ENCODE measurements around the gene KANSL1.

The KANSL1 gene

DNA sequence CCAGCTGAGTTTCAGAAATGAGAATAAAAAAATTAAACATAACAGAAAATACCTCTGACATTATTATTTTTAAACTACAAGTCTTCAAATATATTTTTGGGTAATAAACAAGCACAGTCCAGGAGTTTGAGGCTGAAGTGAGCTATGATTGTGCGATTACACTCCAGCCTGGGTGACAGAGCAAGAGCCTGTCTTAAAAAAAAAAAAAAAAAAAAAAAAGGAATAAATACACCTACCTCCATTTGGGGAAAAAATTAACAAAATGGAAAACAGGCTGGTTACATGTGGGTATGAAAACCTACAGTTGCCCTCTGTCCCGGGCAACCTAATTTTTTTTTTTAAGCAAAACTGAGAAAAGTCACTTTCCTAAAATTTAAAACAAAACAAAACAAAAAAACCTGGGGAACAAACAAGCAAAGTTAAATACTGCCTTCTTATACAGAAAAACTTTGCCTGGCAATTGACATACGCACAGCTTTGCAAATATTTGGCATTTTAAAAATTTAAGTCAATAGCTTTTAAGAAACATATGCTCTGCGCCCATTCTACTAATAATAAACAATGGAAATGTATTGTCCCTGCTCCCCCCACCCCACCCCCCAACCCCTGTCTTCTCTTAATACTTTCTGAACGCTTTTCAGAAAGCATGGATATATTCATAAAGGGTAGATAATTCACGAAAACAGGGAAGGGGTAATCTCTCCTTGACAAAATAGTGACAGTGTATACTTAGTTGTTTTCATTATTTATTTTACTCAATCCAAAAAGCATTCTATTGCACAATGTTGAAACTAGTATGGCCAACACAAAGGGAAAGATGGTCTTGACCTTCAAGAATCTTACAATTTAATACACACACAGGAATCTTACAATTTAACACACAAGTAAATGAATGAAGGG is 112.9 kb downstream of the KANSL1 start:
- DNase-seq (ENCODE audit: low read depth): no peak

DNA sequence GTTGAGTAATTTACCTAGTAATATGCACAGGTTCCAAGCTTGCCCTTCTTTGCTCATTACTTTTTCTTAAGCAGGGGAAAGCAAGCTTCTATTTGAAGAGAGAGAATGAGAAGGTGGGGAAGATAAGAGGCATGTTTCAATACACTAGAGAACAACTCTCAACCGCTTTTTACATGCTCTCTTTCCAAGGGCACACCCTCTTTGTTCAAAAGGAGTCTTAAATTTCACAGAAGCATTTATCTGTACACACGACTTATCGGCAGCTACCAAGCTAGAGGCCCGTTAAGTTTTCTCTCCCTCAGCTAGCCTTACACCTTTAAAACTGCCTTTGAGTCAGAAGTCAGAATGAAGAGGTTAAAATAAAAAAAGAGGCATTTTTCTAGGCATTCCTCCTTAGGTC is 114.6 kb downstream of the KANSL1 start:
- no peak for DNase-seq (ENCODE audit: low read depth)

DNA sequence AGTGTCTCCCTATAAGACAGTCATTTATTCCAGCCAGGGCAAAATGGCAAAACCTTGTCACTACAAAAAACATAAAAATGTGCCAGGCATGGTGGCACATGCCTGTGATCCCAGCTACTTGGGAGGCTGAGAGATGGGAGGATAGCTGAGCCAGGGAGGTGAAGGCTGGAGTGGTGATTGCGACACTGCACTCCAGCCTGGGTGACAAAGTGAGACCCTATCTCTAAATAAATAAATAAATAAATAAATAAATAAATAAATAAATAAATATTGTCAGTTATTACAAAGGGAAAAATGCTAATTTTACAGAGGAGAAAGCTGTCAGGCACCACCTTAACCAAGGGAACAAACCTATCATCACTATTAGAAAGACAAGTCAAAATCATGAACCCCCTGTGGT is 118.7 kb downstream of the KANSL1 start:
- no peak for DNase-seq (ENCODE audit: low read depth)

DNA sequence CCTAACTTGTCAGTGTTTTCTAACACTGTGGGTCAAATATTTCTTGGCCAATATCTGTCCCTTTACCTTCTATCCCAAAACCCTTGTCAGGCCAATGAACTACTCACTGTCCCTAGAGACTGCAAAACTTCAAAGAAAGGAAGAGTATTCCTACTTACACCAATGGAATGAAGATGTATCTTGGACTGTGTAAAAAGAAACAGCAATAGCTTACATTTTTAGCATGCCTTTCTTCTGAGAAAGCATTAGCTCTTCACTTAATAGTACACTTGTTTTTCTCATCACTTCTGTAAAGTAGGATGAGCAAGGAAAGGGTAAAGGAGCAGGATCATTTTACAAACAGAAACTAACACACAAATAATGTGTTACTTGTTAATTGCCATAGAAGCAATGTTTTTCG is 120.2 kb downstream of the KANSL1 start:
- no peak for DNase-seq (ENCODE audit: low read depth)

DNA sequence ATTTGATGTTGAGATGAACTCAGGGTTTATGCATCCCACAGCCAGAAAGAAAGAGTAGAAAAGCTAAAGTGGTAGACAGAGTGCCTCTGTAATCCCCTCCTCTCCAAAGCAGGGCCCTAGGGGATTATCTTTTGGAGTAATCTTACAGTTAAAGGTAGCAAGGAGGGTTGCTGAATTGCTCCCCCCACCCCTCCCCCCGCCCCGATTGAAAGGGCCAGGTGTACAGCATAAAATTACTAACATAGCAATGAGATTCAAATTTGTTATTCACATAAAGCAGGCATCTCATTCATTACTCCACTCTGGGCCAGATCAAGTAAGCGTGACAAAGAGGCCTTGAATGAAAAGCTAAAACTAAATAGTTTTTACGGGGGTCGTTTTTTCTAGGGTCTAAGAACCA is 121.4 kb downstream of the KANSL1 start:
- DNase-seq (ENCODE audit: low read depth): no peak

DNA sequence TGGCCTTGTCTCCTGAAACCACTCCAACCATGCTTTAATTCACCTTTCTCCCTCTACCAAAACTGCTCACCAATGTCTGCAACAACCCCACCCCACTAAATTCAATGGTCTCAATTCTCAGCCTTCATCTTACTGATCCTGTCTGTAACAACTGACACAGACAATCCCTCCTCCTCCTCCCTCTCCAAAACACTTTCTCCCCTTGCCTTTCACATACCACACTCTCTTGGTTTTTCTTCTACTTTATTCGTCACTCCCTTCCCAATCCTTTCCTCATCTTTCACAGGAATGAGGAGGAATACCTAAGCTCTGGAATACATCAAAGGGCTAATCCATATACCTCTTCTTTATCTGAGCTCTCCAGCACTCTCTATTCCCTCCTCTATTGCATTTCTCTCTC is 128.8 kb downstream of the KANSL1 start:
- DNase-seq (ENCODE audit: low read depth): no peak

DNA sequence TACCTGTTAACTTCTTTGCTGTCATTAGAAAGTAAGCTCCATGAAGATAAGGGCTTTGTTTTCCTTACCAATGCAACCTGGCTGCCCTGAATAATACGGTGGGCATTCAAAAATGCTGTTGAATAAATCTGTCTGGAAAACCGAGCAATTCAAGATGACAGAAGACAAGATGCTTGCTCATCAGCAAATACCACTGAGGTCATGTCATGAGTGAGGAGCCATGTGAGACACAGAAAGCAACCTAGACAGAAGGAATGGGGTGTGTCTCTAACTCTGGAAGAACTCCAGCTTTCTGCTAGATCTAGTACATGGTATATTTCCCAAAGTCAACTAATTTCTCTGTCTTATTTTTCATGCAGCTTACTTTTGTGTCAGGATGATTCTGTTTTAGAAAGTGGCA is 130.0 kb downstream of the KANSL1 start:
- no peak for DNase-seq (ENCODE audit: low read depth)

DNA sequence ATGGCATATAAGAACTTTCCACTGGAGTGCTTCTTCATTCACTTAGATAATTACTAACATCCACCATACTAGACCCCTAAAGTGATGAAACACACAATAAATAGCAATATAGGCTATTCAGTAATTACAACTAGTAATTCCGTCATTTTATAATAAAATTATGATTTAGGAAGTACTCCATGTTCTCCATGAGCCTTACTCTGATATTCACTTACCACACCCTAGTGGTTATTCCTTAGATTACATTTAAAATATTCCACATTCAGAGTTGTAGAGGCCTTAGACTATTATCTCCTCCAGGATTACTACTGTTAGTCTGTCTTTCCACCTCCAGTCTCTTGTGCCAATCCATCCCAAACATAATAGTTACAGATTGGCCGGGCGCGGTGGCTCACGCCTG is 131.8 kb downstream of the KANSL1 start:
- DNase-seq (ENCODE audit: low read depth): no peak

DNA sequence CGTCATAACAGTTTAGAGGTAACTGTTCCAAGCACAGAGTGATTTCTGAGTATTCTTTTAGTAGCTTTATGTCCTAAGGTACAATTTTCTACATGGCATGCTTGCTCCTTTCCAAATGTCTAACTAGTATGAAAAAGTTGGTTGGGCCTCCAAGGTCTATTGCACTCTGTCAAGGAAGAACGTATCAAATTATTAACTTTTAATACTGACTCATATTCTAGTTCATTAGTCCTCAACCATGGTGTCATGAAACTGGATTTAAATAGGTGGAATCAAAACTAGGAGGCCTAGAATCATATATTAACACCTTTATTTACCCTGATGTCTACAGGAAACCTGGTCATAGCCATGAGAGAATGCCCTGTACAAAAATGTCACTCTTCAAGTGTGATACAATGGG is 132.8 kb downstream of the KANSL1 start:
- DNase-seq (ENCODE audit: low read depth): no peak

DNA sequence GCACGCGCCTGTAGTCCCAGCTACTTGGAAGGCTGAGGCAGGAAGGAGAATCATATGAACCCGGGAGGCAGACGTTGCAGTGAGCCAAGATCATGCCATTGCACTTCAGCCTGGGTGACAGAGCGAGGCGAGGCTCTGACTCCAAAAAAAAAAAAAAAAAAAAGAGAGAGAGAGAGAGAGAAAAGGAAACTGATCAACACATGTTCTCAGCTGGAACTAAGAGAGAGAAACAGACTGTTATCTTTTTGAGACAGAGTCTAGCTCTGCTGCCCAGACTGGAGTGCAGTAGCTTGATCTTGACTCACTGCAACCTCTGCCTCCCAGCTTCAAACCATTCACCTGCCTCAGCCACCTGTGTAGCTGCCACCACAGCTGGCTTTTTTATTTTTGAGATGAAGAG is 133.7 kb downstream of the KANSL1 start:
- DNase-seq (ENCODE audit: low read depth): no peak

DNA sequence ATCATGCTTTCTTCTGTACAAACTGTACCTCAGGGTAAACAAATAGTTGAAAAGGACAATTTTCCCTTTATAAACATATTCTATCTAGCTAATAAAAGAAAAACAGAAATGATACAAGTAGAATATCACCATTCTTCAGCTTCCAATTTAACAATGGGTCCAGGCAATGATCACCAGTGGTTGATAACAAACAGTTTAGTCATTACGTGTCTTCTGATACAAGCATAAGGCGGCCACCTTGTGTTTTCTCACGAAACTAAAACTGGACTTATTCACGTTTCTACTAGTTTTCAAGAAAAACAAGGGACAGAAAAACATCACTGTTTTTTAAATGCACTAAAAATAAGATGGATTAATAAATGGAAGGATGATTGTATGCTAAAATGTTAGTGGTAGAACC is 135.9 kb downstream of the KANSL1 start:
- no peak for DNase-seq (ENCODE audit: low read depth)

DNA sequence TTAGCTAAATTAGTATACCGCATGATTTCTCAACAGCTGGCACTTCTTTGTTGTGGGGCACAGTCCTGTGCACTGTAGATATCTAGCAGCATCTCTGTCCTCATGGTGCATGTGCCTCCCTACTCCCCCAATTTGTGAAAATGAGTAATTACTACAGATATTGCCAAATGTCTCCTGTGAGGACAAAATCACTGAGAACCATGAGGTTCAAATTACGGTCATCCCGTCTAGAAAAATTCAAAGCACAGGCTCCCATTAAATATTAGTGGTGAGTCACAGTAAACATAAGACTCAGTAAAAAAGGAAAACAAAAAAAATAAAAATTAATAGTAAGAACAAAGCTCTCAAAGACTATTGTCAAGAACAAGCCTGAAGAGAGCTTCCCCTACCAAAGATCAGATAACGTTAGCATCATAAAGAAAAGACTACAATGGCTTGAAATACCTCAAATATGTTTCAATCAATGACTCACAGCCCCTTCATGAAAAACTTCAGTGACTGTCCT is 136.4 kb downstream of the KANSL1 start:
- no peak for DNase-seq (ENCODE audit: low read depth)

DNA sequence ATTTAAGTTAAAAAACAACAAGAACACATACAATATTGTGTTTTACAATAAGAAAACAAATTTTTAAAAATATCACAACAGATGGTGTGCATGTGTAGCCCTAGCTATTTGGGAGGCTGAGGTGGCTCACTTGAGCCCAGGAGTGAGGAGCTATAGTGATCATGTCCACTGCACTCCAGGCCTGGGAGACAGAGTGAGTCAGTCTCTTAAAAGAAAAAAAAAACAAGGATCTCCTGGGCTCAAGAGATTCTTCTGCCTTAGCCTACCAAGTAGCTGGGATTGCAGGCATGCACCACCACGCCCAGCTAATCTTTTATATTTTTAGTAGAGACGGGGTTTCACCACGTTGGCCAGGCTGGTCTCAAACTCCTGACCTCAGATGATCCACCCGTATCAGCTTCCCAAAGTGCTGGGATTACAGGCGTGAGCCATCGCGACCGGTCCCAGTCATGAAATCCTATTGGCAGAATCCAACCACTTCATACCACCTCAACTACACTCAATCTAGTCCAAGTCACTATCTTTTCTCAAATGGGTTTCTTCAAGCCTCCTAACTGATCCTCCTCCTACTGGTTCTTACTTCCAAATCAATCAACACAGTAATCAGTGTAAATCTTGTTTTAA is 139.2 kb downstream of the KANSL1 start:
- DNase-seq (ENCODE audit: low read depth): no peak

DNA sequence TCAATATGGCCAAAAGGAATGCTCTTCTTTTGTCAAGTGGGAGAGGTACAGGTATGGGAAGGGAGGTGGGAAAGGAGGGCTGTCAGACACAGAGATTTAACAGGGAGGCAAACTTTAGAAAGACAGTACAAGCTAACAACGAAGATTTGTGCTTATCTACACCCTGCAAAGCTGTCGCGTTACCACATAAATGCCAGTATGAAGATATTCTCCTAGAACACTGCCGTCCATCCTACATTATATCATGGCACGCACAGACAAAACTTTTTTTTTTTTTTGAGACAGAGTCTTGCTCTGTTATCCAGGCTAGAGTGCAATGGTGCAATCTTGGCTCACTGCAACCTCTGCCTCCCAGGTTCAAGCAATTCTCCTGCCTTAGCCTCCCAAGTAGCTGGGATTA is 143.6 kb downstream of the KANSL1 start:
- no peak for DNase-seq (ENCODE audit: low read depth)

DNA sequence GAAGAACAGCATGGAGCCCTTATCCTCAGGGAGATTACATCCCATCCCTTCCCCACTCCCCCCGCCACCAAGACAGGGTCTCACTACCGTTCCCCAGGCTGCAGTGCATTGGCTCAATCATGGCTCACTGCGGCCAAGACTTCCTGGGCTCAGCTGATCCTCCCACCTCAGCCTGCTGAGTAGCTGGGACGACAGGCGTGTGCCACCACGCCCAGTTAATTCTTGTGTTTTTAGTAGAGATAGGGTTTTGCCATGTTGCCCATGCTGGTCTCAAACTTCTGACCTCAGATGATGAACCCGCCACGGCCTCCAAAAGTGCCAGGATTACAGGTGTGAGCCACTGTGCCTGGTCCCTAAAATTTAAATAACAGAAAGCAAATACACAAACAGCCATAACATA is 145.4 kb downstream of the KANSL1 start:
- no peak for DNase-seq (ENCODE audit: low read depth)

DNA sequence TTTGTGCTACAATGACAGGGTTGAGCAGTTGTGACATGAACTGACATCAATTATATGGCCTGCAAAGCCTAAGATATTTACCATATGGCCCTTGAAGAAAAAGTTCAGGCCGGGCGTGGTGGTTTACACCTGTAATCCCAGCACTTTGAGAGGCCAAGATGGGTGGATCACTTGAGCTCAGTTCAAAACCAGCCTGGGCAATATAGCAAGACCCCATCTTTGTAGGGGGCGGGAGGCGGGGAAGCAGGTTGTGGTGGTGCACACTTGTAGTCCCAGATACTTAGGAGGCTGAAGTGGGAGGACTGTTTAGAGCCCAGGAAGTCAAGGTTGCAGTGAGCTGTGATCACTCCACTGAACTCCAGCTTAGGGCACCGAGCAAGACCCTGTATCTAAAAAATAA is 145.8 kb downstream of the KANSL1 start:
- no peak for DNase-seq (ENCODE audit: low read depth)

DNA sequence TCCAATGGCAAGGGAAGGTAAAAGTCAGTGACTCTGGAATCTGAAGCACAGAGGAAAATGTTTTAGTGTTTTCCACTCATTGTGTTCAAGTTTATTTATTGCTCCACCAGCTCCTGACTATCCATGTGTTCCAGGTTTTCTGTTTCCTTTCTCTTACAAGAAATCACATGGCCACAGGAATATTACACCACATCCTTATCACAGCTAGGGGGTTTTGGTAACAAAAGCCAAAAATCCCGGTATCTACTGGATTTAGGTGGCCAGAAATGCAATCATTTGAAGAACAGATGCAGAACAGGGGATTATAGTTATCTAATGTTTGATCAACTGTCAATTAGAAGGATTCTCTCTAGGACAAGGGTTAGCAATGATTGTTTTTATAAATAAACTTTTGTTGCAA is 146.3 kb downstream of the KANSL1 start:
- no peak for DNase-seq (ENCODE audit: low read depth)

DNA sequence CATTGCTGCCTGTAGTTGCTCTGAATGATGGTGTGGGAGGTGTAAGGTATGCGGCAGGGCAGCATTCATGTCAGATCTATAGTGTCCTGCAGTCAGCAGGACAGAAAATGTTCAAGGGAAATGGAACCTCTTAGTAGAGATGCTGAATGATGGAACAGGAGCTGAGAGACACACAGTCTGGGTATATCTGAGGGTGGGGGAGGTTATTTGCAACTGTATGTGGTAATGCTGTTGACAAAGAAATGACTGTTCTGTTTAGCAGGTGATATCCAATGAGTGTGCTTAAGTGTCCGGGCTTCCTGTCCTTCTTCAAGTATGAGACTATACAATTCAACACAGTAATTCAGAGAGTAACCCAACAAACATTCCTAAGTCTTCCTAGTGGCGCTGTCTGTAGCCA is 147.6 kb downstream of the KANSL1 start:
- no peak for DNase-seq (ENCODE audit: low read depth)

DNA sequence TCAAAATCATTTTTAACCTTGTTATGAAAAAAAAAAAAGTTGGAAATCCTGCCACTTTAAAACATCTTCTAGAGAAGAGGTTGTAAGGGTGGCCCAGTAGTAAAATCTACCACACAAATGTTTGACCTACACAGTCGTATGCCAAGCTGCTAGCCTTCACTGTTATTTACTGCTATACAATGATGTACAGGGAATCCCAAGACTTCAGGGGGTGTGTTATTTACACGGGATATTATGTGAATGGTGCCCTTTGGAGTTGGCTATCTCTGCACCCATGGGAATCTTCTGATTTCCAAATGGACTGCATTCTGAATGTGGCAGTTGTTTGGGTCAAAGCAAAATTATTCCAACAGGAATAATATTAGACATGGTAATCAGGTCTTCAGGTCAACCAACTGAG is 148.2 kb downstream of the KANSL1 start:
- no peak for DNase-seq (ENCODE audit: low read depth)

DNA sequence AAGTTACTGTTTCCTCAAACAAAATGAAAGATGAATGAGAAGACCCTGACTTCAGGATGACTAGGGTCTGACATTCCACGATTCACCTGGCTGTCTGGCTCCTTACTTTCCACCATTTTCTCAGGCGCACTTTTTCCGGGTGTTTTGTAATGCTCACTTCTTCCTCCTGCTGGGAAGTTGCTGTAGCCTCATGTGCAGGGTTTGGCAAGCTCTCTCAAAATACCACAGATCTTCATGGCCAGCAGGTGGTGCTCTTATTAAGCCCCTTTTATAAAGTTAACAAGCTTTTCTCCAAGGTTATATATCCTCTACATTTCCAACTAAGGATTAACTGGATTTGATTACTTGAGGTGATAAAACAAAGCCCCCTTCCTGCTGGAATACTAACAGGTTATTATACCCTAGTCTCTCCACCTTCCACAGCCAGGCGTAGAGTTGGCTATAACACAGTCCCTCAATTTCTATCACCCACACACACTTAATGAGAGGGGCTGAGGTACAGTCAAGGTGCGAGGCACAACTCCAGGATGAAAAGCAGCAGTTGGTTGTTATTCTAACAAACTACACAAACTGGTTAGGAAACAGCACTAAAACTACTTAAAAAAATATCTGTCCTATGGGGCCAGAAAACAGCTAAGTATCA is 148.8 kb downstream of the KANSL1 start:
- peak; percentile 48 for DNase-seq (ENCODE audit: low read depth)

DNA sequence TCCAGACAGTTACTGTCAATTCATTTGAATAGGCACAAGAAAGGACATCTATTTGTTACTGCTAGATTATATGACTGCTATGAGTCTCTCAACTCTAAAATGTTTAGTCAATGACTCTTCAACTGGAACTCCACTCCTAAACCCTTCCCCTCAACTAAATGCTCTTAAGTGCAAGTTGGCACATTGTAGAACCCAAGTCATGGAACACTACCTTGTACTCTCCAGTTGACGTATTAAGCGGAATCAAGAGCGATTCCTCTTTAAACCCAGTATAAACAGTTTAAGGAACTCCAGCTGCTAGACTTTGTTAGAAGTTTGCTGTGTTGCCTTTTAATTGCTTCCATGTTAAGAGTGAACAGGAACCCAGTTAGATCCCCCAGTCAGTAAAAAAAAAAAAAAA is 149.6 kb downstream of the KANSL1 start:
- no peak for DNase-seq (ENCODE audit: low read depth)

DNA sequence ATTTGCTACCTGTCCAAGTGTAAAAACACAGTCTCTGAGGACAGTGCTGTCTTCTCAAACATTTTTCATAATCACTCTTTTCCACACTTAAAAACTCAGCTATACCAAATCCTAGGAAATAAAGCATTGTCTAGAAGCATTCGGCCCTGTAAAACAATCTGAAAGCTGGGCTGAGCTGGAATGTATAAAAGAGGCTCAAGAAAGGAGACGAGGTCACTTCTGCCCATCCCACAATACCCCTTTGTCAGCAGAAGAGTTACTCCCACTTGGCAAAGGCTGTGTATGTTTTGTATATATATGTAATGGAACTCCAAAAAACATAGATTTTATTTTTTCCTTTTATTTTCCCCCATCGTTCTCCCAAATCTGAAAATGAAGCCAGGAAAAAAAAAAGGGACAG is 150.3 kb downstream of the KANSL1 start:
- DNase-seq (ENCODE audit: low read depth): no peak

DNA sequence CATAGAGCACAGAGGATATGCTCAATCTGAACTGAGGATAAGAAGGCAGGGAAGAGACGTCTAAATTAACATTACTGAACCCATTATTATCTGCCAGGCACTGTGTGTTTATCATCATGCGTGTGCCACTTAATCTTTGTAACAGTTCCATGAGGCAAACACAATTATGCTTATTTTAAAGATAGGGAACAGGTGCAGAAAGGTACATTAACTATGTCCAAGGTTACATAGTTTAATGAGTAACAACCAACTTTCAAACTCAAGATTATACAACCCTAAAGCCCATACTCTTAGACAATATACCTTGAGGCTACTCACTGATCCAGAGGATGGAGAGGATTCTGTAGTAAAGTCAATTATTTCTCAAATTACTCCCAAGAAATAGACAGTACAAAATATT is 151.0 kb downstream of the KANSL1 start:
- no peak for DNase-seq (ENCODE audit: low read depth)
